NCI-H2196 treated with DMSO at 0.1 percent for 48 hours (cell line): ENCODE data around the gene SIRT4.
"Not testable (repeated sequence)": the region's sequence is repeated elsewhere in the genome, so short reads cannot be mapped to it uniquely, and the experiment has no call there.

Source experiments
- DNase-seq: peaks from one replicate; lab custom pipeline; 2025; ENCODE audit not compliant: unreplicated experiment; lab: John Stamatoyannopoulos, UW

SIRT4 gene, protein sequence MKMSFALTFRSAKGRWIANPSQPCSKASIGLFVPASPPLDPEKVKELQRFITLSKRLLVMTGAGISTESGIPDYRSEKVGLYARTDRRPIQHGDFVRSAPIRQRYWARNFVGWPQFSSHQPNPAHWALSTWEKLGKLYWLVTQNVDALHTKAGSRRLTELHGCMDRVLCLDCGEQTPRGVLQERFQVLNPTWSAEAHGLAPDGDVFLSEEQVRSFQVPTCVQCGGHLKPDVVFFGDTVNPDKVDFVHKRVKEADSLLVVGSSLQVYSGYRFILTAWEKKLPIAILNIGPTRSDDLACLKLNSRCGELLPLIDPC

GRCh38 chr12:120301962-120302815 is at the start of gene SIRT4:
SIRT4 (plus strand) TSS chr12:120302321; CDS start chr12:120303562, 1,241 bp downstream.
- peak; percentile 88 for DNase-seq

DNA sequence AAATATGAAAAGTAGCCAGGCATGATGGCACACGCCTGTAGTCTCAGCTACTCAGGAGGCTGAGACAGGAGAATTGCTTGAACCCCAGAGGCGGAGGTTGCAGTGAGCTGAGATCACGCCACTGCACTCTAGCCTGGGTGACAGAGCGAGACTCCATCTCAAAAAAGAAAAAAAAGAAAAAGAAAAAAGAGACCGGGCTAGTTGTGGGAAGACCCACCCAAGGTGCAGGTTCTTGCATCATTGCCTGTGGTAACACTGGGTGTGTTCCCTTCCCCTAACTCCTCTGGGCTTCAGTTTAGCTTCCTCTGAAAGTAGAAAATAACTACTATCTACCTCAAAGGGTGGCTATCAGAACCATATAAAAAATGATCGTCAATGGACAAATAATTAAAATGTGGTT is 48.8 kb upstream of the SIRT4 start:
- not testable (repeated sequence) for DNase-seq

GRCh38 chr12:120254809-120255208 is 47.3 kb upstream of the SIRT4 start:
- no peak for DNase-seq

GRCh38 chr12:120257041-120257821 is 44.9 kb upstream of the SIRT4 start:
- DNase-seq, result peak; percentile 38

DNA sequence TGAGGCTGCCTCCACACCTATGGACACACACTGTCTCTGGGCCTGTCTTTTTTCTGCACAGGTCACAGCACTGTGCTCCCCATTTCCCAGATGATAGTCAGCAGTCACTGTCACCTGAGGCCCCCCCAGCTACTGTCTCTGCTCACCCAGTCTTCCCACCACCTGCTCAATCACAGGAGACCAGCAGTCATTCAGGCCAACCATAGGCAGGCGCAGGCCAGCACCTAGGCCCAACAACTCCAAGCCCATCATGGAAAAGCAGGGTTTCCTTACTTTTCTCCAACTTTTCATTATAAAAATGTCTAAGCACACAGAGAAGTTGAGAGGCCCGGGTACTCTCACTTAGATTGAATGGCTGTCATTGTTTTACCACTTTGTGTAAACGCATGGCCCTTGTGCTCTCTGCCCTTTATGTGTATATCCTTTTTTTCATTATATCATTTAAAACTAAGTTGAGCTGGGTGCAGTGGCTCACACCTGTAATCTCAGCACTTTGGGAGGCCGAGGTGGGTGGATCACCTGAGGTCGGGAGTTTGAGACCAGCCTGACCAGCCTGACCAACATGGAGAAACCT is 43.7 kb upstream of the SIRT4 start:
- DNase-seq, result no peak

- no peak for DNase-seq
These were observed 42.5 kb upstream of the SIRT4 start for GRCh38 chr12:120259418-120260202.

- DNase-seq, result no peak
These were observed 41.5 kb upstream of the SIRT4 start for GRCh38 chr12:120260607-120261006.

DNA sequence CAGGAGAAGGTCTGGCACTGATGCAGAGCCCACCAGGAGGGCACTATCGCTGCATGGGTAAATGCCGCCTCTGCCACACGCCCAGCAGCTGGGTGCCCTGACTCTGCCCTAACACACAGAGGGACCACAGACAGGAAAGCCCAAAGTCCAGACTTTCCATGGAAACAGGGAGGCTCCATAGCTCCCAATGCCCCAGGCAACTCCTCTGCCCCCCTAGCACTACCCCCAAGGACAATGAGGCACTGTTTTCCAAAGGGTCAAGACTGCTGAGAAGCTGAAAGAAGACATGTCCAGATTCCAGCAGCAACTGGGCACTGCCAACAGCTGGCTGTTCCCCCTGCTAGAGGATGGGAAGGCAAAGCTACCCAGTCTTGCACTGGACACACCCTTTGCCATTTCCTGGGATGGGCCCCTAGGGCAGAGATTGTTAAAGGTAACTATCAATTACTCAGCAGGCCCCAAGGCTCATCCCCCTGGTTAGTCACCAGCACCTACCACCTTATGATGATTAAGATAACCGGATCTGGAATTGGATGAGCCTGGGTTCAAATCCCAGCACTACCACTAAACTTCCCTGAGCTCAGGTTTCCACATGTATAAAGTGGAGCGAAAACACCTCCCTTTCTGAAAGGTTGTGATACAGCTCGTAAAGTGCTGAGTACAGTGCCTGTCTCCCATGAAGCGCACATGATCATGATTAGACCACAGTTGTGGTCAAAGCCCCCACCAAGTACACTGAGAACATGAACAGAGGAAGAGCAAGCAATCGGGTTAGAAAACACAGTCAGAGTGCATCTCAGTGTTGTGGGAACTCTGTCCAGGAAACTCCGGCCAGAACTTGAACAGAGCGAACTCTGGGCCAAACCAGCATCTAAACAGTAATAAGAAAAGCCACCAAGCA is 39.9 kb upstream of the SIRT4 start:
- no peak for DNase-seq

DNA sequence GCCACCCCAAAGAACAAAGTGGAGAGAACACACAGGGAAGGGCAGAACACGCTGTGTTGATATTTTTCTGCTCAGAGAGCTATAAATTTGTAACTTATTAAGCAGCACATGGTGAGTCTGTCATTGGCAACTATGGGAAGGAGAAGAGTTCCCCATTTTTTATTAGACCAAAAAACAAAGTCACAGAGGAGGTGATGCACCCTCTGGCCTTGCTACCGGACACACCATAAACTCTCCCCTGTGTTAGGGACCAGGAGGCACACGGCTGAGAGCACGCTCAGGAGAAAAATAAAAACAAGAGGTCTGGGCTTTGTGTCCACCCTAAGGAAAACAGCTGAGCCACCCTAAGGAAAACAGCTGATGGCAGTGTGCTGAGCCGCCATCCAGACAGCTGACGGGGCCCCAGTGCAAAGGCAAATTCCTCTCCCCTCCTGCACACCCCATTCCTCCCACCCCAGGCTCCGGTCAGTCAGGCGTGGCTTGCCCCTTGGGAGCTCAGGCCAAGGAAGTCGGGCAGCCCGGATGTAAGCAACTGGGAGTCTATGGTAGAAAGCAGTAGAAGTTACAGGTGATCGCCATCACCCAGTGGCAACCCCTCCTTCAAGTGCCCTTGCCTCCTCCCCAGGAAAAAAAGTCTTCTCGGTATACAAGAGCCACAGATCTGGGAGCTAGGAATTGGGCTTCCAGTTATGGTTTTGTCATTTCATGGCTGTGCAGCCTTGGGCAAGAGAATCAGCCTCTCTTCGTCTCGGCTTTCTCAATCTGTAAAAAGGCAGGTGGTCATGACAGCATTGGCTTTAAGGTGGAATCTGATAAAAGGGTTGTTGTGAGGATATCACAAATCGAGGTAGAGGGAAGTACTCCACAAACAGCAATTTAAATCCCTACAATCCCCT is 39.0 kb upstream of the SIRT4 start:
- DNase-seq, result no peak

GRCh38 chr12:120263748-120264085 is 38.4 kb upstream of the SIRT4 start:
- no peak for DNase-seq

DNA sequence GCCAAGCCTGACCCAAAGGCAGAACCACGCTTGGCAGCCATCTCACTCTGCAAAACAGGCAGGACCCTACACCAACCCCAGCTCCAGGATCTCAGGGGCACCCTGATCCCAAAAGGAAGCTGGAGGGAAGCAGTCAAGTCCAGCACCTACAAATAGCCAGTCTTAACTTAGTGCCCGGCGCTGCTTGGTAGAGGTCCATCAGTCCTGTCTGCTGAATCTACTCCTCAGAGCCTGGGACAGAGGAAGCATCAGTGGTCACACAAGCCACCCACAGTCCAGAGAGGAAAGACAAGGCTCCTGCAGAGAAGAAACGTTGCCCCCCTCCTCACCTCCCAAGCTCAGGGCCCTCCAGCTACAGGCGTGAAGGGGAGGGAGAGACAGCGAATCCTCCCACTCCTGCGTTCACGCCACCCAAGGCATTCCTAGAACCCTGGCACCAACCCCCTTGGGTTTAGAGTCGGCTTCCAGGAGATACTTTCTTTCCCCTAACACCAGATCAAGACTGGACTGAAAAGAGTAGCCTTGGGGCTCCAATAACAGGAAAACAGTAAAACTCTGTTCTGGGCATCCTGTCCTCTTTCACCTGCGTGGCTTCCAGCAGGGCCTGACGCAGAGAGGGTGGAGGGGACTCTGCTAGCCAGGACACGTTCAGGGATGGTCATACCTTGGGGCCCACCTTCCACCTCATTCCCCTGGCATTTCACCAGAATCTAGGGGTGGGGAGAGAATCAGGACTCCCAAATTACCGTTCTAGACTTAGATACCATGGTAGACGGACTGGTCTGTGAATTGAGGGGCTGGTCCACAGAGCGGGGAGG is 37.8 kb upstream of the SIRT4 start:
- DNase-seq, result no peak

GRCh38 chr12:120264904-120265472 is 37.1 kb upstream of the SIRT4 start:
- no peak for DNase-seq

DNA sequence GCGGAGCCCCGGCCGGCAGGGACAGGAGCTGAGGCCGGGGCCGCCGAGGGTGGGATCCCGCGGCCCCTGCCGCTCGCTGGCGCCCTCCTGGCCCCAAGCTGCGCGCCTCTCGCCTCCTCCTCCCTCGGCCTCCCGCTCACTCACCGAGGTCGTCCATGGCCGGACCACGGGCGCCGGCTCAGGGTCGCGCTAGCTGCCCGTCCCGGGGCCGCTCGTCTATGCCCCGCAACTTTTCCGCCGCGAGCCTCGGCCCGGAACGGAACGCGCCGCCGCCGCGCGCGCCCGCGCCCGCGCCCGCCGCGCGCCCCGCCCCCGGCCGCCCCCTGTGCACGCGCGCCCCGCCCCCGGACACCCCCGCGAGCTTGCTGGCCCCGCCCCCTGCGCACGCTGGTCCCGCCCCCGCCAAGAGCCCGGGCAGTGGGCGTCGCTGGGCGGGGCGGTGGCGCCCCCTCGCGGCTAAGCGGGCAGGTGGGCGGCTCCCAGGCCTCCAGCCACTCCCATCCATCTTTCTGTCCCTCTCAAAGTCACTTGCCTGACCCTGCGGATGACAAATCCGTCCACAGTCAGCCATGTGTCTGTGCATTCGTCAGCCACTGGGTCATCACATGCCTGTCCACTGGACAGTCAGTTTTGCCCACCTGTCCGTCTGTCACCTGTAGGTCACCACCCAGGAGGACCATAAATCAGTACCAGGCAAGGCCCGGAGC is 36.5 kb upstream of the SIRT4 start, which contains the start of gene PXN:
PXN (minus strand) TSS at position 258 of the 707 bp plus-strand sequence; CDS start at position 157, 101 bp downstream.
- peak; percentile 43 for DNase-seq

GRCh38 chr12:120266180-120266870 is 35.8 kb upstream of the SIRT4 start:
- no peak for DNase-seq

DNA sequence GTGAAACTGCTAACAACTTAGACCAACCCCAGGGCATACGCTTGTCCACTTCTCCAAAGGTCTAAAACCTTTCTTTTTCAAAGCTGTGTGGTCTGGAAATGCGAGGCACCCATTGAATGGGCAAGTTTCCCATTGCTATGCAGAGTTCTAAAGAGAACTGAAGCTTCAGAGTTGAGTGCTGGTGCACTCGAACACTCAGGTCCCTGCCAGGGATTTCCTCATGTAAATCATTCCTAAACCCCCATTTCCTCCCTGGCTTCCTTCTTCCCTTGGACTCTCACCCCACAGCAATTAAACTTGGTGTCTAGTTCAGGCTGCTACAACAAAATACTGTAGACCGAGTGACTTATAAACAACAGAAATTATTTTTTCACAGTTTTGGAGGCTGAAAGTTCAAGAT is 34.4 kb upstream of the SIRT4 start:
- DNase-seq, result no peak

DNA sequence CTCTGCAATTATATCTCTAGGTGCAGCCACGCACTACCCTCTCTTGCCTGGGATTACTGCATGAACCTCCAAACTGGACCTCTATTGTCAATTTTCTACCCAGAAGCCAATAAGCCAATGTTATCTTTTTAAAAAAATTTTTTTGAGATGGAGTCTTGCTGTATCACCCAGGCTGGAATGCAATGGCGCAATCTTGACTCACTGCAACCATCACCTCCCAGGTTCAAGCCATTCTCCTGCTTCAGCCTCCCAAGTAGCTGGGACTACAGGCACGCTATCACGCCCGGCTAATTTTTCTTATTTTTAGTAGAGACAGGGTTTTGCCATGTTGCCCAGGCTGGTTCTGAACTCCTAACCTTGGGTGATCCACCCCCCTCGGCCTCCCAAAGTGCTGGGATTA is 25.4 kb upstream of the SIRT4 start:
- no peak for DNase-seq
